GM21423 (cell line): ENCODE data around the gene PIEZO1.

Experiments used
- ATAC-seq: cut with Tn5 transposase; IDR thresholded peaks from one replicate; pipeline ENCODE4 v1.9.1; 2021; ENCODE audit warnings: mild to moderate bottlenecking, moderate library complexity; ENCODE audit not compliant: unreplicated experiment

PIEZO1 gene

DNA sequence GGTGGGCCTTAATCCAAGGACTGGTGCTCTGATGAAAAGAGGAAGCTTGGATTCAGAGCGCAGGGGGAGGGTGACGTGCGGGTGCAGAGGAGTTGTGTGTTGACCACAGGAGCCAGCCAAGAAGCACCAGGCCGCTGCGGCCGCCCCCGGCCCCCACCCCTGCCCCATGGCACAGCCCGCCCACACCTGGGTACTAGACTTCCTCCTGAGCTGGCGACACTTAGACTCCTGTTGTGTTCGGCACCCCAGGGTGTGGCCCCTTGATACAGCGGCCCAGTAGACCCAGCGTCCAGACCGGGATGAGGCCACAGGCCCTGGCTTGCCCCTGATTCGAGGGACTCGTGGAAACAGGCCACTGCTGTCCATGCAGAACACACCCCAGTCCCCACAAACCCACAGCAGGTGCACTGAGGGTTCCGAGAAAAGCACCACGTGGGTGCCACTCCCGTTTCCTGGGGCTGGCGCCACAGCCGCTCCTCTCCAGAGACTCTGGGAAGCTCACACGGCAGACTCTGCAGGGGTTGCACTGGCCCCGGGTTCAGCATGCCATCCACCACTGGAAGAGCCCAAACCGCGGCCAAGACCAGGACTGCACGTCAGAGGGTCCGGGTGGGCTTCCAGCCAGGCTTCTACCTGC, 93.0 kb downstream of the PIEZO1 start:
- no peak for ATAC-seq

DNA sequence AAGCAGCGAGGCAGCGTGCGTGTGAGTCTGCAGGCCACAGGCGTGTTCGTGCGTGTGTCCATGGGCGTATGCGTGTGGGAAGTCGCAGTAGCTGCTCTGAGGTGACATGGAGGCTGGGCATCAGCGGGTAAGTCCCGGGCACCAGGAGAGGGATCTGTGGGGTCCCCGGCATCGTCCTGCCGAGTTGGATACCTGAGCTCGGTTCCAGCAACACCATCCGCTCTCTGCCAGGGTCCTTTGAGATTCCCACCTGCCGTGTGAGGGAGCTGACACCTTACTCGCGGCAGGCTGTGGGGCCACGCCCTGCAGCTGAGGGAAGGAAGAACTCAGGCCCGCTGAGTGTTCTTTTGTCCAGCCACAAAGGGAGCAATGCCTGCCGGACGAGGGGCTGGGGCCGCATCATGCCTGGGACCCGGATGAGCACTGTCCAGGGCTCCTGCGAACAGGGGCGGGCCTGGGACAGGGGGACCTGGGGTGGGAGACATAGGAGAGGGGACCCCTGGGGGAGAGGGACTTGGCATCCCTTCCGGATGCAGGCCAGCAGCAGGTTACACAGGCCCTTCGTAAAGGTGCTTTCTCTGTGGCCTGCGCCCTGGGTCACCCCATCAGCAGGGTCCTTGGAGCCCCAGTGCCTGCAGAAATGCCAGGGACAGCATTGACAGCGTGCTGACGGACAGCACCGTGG, 93.7 kb downstream of the PIEZO1 start:
- ATAC-seq = no peak

DNA sequence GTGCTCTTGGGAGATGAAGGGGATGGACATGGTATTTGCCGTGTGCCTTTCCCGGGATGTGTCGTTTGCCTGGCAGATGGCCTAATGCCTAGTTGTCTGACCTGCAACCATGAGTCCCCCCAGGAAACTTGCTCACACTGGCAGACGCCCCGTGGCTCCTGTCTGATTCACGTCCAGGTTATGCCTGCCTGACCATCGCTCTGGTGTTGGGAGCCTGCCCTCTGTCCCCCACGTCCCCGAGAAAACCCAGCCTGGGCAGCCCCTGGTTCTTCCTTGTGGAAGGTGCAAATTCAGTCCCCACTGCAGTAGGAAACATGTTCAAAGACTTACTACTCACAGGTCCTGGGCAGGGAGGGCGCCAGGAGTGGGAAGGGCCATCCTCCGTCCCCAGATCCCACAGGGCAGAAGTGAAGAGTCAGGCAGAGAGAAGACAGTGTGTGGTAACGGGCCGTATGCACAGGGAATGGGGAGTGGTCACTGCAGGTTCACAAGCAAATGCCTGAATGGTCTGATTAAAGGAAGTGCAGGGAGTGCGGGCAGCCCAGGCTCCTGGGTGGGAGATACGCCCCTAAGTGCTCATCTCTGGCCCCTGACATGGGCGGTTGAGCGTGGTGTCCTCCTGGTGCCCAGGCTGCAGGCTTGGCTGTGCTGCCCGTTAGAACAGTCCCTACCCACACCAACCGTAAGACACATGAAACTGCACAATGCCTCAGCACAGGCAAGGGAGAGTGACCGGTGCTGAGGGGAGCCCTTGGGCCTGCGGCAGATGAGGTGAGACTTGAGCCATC, 94.5 kb downstream of the PIEZO1 start:
- no peak for ATAC-seq

DNA sequence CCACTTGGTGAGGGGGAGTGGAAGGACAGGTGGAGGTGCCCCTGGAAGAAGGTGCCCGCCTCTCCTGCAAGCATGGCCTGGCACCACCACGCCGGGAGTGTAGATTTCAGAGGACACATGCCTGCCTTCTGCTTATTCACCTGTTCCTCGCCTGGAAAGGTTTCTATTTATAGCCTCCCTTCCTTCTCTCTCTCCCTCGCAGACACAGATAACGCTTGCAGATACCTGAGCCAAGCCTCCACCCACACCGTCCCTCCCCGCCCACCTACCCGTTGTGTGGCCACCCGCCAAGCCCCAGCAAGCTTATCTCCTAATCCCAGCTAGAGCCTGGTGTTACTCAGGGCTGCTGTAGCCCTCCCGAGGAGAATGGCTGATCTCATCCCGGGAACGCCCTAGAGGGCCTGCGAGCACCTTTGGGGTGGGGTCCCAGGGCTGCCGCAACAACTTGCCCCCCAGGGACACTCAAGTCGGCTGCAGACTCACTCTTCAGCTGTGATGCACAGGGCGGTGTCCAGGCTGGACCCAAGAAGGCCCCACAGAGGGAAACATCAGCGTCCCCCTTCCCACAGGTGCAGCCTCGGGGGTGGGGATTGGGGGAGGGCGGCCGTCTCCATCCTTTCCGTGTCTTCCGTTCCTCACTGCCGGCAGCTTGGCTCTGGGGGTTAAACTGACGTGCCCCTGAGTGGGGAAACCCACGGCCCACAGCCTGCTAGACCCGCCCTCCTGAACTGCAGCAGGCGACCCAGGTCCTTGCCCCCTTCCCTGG, 96.8 kb downstream of the PIEZO1 start:
- ATAC-seq = no peak

DNA sequence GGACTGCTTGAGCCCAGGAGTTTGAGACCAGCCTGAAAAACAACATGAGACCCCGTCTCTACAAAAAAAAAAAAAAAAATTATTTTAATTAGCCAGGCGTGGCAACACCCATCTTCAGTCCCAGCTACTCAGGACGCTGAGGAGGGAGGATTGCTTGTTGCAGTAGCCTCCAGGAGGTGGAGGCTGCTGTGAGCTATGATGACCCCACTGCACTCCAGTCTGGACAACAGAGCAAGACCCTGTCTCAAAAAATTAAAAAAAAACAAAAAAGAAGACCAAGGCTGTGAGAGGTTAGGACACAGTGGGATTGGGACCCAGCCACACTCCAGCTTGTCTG, 97.4 kb downstream of the PIEZO1 start:
- ATAC-seq = no peak

DNA sequence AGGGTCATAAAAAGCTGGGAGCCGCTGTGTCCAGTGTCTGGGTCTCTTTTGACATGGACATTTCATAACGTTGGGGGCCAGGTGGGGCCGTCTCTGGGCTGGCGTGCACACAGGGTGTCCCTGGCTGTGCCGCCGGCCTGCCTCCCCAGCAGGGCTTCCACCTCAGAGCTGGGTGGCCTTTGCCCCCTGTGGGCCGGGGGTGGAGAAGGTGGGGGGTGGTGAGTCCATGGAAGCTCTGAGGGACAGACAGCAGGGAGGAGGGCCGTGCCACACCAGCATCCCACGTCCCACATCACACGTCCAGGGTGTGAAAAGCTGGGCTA, 97.8 kb downstream of the PIEZO1 start:
- no peak for ATAC-seq

DNA sequence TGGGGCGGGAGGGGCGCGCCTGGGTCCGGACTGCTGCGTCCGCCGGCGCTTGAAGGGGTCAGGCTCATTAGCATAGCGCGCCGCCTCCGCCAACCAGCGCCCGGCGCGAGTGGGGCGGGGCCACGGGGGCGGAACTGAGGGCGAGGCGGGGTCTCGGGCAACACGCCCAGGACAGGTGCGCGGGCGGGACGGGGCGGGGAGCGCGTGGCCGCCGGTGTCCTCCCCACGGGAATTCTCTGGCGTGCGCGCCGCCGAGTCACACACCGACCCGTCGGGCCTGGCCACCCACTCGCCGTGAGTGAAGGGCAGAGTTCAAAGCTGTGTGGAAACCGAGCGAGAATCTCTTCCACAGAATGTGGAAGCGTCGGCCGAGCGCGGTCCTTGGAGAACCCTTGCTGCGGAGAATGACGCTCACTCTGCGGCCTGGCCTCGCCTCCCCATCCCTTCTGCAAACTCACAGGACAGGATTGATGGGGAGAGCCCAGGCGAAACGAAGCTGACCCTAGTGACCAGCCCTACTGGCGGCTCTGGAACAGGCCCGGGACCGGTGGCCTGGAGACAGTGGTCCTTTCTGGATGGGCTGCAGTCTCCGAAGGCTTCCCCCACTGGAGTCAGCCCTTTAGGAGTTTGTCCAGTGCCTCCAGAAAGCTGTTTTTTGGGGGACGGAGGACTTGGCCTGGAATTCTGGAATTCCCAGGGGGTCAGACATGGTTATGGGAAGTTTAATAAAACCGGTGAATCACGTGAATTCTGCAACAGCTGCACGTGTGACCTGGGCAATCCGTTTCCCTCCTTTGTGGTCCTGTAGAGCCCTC, 98.4 kb downstream of the PIEZO1 start, which contains the start of gene SNAI3:
Gene SNAI3, minus strand, starts transcription at position 69 of the 815 bp plus-strand sequence. CDS start 101 bp downstream, outside the sequence.
- ATAC-seq = peak; percentile 61

DNA sequence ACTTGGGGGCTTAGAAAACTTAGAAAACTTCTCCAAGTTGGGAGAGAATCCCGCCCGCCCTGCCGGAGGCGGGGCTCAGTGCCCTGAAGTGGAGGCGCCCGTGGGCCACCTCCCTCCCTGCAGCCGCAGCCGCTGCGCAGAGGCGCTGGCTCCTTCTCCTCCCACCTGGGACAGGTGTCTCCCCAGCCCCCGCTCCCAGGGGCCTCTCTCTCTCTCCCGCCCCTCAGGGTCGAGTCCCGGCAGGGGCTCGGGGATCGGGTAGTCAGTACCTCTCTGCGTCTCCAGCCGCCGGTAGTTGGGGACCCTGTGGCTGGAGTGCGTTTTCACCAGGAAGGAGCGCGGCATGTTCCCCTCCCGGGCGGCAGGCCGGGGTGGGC, 99.0 kb downstream of the PIEZO1 start:
- peak; percentile 8 for ATAC-seq

DNA sequence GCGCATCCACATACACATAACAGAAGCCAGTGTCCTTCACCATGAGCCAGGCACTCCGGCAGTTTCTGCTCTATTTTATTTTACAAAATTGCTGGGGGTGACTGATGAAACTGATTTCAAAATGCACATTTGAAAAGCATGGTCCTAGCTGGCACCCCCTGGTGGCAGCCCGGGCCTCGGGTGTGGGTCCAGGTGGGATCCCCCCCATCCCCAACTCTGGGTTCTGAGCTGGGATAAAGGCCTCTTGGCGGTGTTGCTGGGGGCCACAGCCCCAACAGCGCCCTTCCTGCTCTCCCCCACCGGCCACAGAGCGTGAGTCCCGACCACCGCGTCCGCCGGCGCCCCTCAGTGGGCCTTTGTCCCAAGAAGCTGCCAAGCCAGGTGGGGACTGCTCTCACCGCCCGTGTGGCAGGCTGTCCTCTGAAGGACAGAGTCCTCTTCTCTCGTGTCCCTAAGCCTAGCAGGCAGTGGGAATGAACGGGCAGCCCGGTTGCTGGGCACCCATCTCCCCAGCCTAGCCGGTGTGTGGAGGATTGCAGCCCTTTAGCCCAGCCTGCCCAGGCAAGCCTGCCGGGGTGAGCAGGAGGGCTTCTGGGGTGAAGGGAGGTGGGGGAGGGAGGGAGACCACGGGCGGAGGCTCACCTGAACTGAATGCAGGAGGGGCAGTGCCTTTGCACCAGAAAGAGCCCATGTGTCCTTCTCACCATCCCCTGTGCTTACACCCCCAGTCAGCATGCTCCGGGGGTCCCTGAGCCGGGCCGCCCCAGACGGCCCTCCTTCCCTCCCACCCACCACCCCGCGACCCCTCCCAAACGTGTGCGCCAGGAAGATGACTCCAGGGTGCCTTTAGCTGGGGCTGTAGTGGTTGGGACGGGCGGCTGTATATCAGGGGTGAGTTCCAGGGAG, 99.6 kb downstream of the PIEZO1 start:
- ATAC-seq = no peak

DNA sequence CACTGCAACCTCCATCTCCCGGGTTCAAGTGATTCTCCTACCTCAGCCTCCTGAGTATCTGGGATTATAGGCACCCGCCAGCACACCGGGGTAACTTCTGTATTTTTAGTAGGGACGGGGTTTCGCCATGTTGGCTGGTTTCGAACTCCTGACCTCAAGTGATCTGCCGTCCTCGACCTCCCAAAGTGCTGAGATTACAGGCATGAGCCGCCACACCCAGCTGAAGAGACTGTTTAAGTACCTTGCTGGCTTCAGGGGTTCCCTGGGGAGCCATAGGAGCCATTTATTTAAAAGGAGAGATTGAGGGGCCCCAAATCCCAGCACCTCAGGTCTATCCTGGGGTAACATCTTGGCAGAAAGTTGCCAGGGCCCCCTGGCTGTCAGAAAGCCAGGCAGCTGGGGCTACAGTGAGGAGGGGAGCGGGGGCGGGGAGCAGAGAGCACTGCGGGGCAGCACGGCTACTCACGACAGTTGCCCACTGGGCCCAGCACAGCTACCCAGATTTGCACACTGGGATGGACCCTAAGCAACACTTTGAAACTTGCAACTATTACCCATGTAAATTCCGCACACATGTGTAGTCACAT, 100.4 kb downstream of the PIEZO1 start:
- no peak for ATAC-seq

DNA sequence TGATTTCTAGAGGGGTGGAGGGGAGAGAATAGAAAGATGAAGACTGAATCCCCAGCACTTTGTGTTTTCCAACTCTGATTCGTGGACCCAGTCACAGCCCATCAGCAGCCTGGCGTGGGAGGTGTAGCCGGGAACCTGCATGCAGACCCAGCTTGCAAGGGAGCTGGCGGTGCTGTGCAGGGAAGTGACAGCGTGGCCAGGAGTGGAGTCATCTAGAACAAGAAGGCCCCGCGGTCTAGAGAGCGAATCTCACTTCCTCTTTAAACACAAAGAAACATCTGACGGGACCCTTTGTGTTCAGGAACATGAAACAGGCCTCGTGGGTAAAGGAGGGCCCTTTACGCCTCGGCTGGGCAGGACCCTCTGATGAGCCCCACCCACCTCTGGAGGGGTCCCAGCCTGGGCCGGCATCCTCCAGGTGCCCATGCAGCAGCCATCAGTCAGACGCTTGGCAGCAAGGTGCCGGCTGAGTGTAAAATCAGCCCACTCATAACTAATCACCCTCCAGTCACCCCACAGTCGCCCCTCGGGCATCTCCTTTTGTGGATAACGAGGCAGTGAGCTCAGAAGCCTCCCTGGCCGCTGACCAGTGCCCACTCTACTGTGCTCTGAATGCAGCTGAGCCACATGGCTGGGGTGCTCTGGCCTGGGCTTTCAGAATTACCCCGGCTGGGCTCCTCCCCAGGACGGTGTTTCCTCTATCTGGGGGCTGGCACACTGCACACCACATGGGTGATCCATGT, 103.1 kb downstream of the PIEZO1 start:
- ATAC-seq = peak; percentile 65

DNA sequence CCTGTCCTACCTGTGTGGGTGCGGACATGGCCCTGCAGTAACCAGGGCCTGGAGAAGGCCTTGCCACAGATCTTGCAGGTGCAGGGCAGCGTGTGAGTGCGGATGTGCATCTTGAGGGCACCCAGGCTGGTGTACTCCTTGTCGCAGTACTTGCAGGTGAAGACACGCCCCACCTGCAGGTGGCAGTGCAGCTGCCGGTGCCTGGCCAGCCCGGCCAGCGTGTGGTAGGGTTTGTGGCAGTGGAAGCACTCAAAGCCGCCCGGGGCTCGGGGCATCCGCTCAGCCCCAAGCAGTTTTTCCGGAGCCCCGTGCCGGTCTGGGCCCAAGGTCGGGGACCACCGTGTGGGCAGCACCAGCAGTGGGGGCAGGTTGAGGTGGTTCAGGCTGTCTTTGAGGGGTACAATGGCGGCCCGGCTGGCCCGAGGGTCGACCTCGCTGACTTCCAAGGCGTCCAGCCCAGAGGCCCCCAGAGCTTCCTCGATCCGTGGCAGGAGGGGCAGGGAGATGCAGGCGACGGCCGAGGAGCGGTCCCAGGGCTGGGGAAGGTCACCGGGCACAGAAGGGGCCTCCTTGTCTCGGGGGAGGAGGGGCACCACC, 103.8 kb downstream of the PIEZO1 start:
- no peak for ATAC-seq

DNA sequence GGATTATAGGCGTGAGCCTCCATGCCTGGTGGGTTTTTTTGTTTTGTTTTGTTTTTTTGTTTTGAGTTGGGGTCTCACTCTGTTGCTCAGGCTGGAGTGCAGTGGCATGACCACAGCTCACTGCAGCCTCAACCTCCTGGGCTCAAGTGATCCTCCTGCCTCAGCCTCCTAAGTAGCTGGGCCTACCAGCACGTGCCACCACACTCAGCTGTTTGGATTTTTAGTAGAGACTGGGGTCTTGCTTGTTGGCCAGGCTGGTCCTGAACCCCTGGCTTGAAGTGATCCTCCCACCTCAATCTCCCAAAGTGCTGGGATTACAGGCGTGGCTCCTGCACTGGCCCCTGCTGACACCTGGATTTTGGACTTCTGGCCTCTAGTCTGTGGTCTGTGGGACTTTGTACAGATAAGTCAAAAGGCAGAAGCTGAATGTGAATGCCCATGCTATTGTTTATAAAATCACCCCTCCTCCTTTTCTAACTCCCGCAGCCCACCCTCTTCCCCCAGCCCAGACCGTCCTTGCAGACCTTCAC, 104.4 kb downstream of the PIEZO1 start:
- no peak for ATAC-seq

DNA sequence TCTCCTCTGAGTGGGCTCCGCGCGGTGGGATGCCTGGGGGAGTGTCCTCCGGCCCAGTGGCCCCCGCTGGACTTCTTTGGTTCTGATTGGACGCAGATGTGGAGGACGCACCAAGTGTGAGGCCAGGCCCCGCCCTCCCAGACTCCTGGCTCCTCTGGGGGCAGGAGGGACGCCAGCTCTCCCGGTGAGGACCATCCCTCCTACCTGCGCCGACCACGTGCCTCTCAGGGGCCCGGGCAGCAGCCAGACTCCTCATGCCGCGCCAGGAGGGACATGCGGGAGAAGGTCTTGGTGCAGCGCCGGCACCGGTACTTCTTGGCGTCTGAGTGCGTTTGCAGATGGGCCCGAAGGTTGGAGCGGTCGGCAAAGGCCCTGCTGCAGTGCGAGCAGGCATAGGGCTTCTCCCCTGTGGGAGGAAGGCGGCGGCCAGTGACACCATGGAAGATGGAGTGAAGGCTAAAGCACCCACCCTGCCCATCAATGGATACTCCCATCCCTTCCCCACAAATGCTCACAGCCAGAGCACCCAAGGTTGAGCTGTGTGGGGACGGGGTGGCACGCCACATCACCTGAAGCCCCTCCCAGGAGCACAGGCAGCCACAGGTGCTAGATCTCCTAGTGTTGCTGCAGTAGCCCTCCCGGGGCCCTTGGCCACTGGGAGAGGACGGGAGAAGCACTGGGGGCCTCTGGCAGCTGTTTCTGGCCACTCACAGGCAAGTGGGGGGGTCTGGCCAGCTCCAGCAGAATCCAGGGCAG, 106.6 kb downstream of the PIEZO1 start:
- no peak for ATAC-seq

DNA sequence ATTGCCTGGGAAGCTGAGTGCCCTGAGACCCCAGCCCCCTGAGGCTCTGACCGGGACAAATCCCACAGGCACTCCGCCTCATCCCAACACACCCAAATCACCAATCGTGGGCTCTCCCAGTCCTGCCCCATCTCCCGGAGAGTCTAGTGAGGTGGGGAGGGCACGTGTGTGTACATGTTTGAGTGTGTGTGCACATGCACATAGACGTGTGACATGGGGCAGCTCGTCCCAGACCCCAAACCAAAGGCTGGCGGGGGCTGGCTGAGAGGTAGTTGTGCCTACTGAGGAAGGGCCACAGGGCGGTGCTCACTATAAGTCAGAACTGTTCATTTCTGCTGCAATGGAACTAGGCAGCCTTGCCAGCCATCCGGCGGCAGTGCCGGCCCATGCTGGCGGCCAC, 107.3 kb downstream of the PIEZO1 start:
- ATAC-seq = no peak

DNA sequence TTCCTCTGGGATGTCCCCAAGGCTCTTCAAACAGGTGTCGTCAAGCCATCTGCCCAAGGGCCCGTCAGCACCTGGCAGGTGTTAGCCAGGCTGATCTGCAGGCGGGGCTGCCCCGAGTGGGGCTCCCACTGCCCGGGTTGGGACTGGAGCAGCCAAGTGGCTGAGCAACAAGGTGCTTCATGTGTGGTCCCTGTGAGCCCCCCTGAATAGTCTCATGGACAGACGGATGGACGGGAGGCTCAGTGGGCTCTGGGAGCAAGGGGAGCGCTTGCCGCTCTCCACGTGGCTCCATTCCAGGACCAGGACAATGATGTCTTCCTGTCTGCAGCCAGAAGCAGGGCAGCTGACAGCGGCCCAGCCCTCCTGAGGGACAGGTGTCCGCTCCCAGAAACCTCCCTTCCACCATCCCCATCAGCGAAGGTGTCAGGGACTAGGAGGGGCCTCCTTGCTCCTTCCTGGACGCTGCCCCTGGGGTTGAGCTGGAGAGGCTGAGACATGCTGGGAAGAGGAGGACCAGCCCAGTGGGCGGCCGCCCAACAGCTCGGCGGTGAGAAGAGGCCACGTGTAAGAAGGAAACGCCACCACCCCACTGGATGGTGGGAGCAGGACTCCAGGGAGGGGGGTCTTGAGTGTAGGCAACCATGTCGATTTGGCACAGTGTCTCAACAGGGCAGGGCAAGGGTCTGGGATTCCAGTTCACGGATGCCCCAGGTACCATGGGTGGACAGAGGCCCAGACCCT, 108.3 kb downstream of the PIEZO1 start:
- no peak for ATAC-seq
